Loucy (cell line): ENCODE results near the gene ICAM1.

Experiments
- EZH2phosphoT487 ChIP-seq: fragments of 200-600 bp; IDR thresholded peaks from 2 replicates; pipeline ENCODE4 v1.6.1; 2018; ENCODE audit warnings: antibody characterized with exemption, mild to moderate bottlenecking, moderate library complexity, borderline replicate concordance
- TF ChIP-seq, protein P1 (sequence below): fragments of 200-600 bp; sonication (generic); conservative IDR thresholded peaks from 2 replicates; pipeline ENCODE4 v1.5.1; 2014; ENCODE audit warnings: mild to moderate bottlenecking, antibody characterized with exemption, low read length

DNA sequence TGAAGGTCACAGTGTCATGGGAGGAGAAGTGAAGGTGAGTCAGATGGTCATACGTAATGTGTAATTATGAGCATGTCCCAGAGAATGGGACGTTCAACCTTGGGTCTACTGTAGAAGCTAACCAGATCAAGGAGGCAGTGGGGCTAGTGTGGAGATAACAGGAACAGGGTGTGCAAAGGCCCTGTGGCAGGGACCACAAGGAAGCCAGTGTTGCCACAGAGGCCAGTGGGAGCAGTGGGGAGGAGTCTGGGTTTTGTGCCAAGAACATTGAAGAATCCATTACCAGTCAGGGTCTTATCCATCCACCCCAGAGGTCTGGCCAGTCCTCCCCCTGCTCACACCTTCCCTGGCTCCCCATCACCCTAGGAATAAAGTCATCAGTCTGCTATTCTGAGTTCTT lies 15.6 kb upstream of the ICAM1 start:
- TF ChIP-seq, protein P1, sequence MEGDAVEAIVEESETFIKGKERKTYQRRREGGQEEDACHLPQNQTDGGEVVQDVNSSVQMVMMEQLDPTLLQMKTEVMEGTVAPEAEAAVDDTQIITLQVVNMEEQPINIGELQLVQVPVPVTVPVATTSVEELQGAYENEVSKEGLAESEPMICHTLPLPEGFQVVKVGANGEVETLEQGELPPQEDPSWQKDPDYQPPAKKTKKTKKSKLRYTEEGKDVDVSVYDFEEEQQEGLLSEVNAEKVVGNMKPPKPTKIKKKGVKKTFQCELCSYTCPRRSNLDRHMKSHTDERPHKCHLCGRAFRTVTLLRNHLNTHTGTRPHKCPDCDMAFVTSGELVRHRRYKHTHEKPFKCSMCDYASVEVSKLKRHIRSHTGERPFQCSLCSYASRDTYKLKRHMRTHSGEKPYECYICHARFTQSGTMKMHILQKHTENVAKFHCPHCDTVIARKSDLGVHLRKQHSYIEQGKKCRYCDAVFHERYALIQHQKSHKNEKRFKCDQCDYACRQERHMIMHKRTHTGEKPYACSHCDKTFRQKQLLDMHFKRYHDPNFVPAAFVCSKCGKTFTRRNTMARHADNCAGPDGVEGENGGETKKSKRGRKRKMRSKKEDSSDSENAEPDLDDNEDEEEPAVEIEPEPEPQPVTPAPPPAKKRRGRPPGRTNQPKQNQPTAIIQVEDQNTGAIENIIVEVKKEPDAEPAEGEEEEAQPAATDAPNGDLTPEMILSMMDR, result no peak
- TF ChIP-seq EZH2phosphoT487, result no peak
